ENCODE results near the gene FHAD1.
A peak's percentile ranks its signal among the peaks of the same experiment; 100 is the strongest.

Gene FHAD1

GRCh38 chr1:15246960-15247614, at the start of gene FHAD1:
FHAD1 (plus strand) TSS chr1:15247223; CDS start chr1:15251785, 4,562 bp downstream.
- peak in 1 of 2 donors; percentile 16 for DNase-seq (ENCODE audit: low read depth in 2 of 2)

GRCh38 chr1:15197591-15198447, 49.2 kb upstream of the FHAD1 start:
- DNase-seq (ENCODE audit: low read depth in 2 of 2) = no peak

DNA sequence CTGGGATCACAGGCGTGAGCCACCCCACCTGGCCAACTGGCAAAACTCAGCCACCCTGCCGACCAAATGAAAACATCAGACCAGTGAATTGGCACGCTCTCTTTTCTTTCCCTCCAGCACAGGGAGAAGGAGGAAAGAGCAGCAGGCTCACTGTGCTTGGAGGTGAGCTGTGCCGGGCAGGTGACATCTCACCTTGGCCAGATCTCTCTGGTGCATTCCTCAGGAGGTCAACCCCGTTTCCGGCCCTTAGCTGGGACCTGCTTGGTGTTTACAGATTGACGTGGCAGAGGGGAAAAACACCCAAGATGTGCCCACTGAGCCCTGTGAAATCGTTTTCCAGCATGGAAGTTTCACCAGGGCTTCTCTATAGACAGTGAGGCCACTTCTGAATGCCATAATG, 48.3 kb upstream of the FHAD1 start:
- no peak for DNase-seq (ENCODE audit: low read depth in 2 of 2)

- no peak for DNase-seq (ENCODE audit: low read depth in 2 of 2)
Measured at GRCh38 chr1:15201221-15201620, 45.8 kb upstream of the FHAD1 start.

DNA sequence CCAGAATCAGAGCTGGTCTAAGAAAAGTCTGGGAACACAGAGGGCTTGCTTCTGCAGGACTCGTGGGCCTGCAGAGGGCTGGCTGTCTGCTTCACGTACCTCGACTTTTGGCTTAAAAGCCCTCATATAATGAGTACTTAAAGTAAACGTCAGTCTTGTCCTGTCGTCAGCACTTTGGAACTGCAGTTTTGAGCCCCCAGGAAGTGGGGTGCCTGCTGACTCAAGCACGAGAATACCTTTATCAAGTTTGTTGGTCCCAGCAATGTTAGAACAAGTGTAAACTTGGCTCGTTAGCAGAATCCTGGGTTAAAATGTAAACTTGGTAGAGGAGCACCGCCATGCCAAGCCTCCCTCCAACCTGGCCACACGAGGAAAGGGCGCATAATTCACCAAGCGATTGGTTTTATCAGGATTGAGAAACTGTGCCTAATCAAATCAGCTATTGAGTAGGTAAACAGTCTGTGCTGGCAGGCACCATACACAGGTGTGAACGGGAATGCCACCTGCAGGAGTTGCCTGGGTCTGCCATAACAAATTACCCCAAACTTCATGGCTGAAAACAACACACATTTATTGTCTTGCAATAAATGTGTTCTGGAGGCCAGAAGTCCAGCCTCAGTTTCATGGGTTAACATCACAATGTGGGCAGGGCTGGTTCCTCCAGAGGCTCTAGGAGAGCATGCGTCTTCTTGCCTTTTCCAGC, 45.0 kb upstream of the FHAD1 start:
- no peak for DNase-seq (ENCODE audit: low read depth in 2 of 2)

DNA sequence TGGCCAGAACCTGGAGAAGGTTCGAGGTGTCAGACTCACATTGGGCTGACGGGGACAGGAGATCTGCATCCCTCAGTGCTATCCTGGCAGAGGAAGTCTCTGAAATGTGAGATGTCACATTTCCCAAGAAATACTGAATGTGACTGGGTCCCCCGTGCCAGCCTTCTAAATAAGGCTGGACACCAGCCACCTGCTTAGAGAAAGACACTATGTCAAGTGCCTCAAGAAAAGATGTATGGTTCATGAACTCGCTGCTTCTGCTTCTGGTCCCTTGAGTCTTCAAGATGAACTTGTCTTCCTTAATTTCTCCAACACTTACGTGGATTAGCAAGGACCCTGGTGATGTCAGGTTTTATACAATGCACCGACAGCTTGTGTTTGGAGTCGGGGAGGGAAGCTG, 42.1 kb upstream of the FHAD1 start:
- DNase-seq (ENCODE audit: low read depth in 2 of 2) = no peak

DNA sequence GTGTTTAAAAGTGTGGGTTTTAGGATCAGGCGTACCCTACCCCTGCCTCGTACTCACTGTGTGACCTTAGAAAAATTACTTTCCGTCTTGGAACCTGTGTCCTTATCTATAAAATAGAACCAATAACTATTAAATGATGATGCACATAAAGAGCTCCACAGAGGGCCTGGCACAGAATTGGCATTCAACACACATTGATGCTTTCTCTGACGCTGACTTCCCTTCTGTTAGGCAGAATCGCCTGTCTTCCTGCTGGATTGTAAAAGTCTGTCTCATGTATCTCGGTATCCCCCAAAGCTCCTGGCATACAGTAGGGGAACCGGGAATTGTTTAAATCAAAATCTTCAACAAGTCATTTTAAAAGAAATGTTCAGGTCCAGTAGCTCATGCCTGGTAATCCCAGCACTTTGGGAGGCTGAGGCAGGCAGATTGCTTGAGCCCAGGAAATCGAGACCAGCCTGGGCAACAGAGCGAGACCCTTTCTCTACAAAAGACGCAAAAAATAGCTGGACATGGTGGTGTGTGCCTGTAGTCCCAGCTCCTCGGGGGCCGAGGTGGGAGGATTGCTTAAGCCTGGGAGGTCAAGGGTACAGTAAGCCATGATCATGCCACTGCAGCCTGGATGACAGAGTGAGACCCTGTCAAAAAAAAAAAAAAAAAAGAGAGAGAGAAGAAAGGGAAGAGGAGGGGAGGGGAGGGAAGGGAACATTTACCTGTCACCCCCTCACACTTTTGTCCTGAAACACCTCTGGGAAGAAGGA, 41.3 kb upstream of the FHAD1 start:
- DNase-seq (ENCODE audit: low read depth in 2 of 2) = no peak

GRCh38 chr1:15206418-15207030, 40.5 kb upstream of the FHAD1 start:
- no peak for DNase-seq (ENCODE audit: low read depth in 2 of 2)

DNA sequence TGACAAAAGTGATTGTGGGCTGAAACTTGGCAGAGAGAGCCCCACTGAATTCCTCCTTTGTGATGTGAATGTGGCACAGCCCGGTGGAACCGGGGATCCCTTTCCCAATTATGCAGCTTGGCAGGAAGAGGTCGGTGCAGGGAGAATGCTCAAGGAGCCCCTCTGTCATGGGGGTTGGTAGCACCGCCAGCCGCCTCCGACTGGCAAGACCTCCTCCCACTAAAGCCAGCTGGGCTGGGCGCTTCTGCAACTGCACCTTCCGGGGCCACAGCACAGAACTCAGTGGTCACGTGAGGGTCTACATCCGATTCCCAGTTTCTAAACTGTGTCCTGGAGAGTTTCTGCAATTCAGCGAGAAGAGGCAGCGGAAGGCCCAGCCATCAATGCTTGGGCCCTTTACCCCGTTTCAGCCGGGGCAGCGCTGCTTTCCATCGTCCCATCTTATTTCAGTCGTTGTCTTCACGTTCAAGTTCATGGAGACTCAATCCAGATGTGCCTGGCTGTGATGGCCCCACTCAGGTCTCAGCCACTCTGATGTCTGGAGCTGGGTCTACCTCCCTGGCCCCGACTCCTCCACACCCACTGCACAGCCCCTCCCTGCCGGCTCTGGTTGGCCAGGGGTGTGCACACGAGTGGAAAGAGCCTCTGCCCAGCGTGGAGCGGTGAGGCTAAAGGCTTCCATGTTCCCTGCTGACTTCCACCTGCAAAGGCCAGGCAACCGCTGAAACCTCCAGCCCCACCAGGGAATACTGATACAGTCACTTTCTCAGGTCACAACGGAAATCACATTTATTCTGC, 39.8 kb upstream of the FHAD1 start:
- no peak for DNase-seq (ENCODE audit: low read depth in 2 of 2)

DNA sequence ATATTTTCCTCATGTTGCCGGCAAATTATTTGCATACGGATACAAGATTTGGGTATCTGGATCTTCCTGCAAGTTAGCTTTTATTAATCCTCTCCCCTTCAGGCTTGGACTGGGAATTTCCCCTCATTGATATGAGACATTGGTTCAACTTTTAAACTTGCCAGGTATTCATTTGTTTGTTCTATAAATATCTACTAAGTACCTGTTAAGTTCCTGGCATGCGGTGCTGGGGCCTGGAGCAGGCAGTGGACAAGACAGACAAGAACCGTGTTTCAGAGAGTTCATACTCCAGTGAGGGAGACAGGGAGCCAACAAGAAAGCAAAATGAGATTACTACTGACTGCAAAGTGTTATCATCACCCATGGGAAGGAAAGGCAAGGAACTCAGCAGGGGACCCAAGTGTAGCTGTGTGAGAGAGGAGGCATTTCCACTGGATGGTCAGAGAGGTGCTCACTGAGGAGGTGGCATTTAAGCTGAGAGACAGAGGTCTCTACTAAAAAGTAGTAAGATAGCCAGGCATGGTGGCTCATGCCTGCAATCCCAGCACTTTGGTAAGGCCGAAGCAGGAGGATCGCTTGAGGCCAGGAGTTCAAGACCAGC, 39.1 kb upstream of the FHAD1 start:
- DNase-seq (ENCODE audit: low read depth in 2 of 2) = no peak

GRCh38 chr1:15210651-15211375, 36.2 kb upstream of the FHAD1 start:
- DNase-seq (ENCODE audit: low read depth in 2 of 2) = no peak

DNA sequence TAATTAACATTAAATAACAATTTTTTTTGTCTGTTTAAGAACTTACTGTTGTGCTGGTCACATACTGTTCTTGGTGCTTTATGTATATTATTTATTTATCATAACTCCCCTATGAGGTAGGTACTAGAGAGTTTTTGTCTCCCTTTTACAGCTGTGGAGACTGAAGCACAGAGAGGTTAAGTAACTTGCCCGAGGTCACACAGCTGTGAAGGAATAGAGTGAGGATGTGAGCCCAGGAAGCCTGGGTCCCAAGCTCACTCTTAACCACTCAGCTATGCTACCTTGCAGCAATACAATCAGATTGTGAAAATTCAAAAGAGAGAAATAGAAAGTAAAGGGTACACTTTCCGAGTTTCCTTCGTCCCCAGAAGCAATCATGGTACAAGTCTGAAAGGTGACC, 35.6 kb upstream of the FHAD1 start:
- no peak for DNase-seq (ENCODE audit: low read depth in 2 of 2)

- no peak for DNase-seq (ENCODE audit: low read depth in 2 of 2)
Measured at GRCh38 chr1:15212216-15212953, 34.6 kb upstream of the FHAD1 start.

- DNase-seq (ENCODE audit: low read depth in 2 of 2) = no peak
Measured at GRCh38 chr1:15212954-15213291, 34.1 kb upstream of the FHAD1 start.

GRCh38 chr1:15213341-15213821, 33.6 kb upstream of the FHAD1 start:
- no peak for DNase-seq (ENCODE audit: low read depth in 2 of 2)

DNA sequence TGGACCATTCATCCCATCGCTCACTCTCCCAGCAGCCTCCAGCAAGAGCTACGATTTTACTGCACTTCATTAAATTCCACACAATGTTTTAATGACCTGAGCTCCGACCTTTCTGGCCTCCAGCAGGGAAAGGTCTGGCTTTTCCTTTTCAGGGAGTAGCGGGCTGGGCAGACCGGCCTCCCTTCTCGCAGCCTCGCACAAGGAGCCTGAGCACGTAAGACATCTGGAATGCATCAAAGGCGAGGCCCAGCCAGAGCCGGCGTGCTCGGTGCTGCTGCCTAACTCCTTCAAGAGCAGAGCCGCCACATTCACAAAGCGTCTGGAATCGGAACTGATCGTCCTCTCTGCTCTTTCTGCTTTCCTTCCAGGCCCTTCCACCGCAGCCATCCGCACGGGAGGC, 32.5 kb upstream of the FHAD1 start:
- DNase-seq (ENCODE audit: low read depth in 2 of 2) = no peak

DNA sequence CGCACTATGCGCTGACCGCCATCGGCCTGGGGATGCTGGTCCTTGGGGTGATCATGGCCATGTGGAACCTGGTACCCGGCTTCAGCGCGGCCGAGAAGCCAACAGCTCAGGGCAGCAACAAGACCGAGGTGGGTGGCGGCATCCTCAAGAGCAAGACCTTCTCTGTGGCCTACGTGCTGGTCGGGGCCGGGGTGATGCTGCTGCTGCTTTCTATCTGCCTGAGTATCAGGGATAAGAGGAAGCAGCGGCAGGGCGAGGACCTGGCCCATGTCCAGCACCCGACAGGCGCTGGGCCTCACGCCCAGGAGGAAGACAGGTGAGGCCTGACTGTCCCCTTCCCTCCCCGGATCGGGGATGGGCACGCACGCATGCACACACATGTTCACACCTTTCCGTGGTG, 31.9 kb upstream of the FHAD1 start:
- DNase-seq (ENCODE audit: low read depth in 2 of 2) = no peak

- DNase-seq (ENCODE audit: low read depth in 2 of 2) = no peak
Measured at GRCh38 chr1:15217654-15218053, 29.4 kb upstream of the FHAD1 start.

Data from stimulated activated CD4-positive, alpha-beta T cell treated with anti-CD3 and anti-CD28 coated beads, Interleukin-15, amount 100 ng/mL, for 48 hours (primary cell).